Body of pancreas (tissue), 4 donors: ENCODE measurements around the gene DNAJC3. TPM values are rescaled to one million over a fixed set of nuclear protein-coding genes. Genes with fewer than 3 reads are reported as not detected.
A peak's percentile ranks its signal among the peaks of the same experiment; 100 is the strongest.
"Not testable (repeated sequence)": the region's sequence is repeated elsewhere in the genome, so short reads cannot be mapped to it uniquely, and the experiment has no call there.

Experiments
- ATAC-seq: fragments of 150-250 bp; one replicate; pipeline ENCODE4 v1.9.1; 2016
- DNase-seq, 4 donors: peaks; one replicate each; pipeline ENCODE4 v3.0.0-alpha.2; 2019
- H3K27ac ChIP-seq, 4 donors: fragments of 200-600 bp; sonication (generic); 1 replicate in 3 of 4; 2 replicates in 1 of 4; pipeline versions ENCODE4 v1.5.1 to v1.6.1; 2016 to 2019; ENCODE audit warnings: mild to moderate bottlenecking in 1 of 4, mixed read lengths in 1 of 4, moderate library complexity in 1 of 4
- H3K27me3 ChIP-seq, 2 donors: fragments of 200-600 bp; sonication (generic); one replicate each; pipeline ENCODE4 v1.6.0; 2016; ENCODE audit warnings: mild to moderate bottlenecking in 1 of 2
- H3K36me3 ChIP-seq, 2 donors: fragments of 200-600 bp; sonication (generic); replicated peaks in 1 of 2; 2 replicates each; pipeline ENCODE4 v1.5.1; 2016; ENCODE audit warnings: low read depth in 2 of 2; ENCODE audit not compliant: insufficient read depth in 1 of 2
- H3K4me1 ChIP-seq: fragments of 200-600 bp; sonication (generic); one replicate; pipeline ENCODE4 v1.6.0; 2016
- H3K4me3 ChIP-seq, 2 donors: fragments of 200-600 bp; sonication (generic); 1 replicate in 1 of 2; 2 replicates in 1 of 2; pipeline ENCODE4 v1.5.1; 2016 to 2019
- H3K9me3 ChIP-seq, 3 donors: fragments of 200-600 bp; sonication (generic); 1 replicate in 2 of 3; 2 replicates in 1 of 3; pipeline ENCODE4 v1.5.1; 2016
- POLR2A ChIP-seq, 3 donors: fragments of 450-650 bp; IDR thresholded peaks; one replicate each; pipeline ENCODE4 v1.6.1; 2016; ENCODE audit warnings: antibody characterized with exemption in 3 of 3, mild to moderate bottlenecking in 2 of 3
- WGBS, 2 donors: methylation state at CpG; one replicate each; pipeline ENCODE4 v1.1.5; 2017; 5-methylcytosine and 5-hydroxymethylcytosine counted together
- intact Hi-C: fragments of 100-400 bp; cut with DNase I; formaldehyde crosslinking; loops from one replicate; pipeline ENCODE4 v1.15.1; 2023
- total RNA-seq, 2 donors: library from RNA; depleted of rRNA; stranded (reverse); fragments of >200 nt; gene quantifications; one replicate each; pipeline ENCODE4 v1.1.0, GENCODE V29; 2016
- TF ChIP-seq, protein P1 (sequence below), 7 experiments: fragments of 450-650 bp in 4 of 7; fragments of 200-600 bp in 3 of 7; sonication (generic) in 3 of 7; IDR thresholded peaks; one replicate each; pipeline ENCODE4 v1.5.1; 2016 to 2019; ENCODE audit warnings: antibody characterized with exemption in 7 of 7

DNAJC3 gene
- total RNA-seq, 2 donors from 2014 or later, result 40.2 to 52.1 TPM

DNA sequence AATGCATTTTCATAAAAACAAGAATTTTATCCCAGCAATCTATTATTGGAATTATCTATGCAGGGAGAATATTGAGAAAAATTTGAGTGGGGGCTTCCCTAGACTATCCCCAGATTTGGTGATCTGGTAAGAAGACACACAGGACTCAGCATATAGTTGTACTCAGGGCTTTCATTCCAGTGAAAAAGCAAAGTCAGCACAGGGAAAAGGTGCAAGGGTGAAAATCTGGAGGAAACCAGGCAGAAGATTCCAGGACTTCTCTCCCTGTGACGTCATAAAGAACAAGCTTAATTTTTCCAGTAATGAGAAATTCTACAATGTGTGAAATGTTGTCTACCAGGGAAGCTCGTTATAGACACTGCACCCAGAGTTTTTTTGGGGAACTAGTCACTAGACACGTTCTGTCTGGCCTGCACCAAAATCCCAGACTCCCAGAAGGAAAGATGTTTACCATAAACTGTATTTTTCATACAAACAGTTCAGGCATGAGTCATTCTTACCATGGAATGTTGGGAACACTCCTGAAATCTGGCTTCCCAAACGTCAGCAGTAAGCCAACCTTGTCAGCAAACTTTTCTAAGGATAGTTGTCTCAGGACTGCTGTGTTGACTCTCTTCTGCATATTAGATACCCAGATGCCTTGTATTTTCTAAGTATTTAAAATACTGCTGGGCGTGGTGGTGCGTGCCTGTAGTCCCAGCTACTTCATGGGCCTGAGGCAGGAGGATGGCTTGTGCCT is 107.4 kb downstream of the DNAJC3 start:
- Histone ChIP-seq H3K36me3 (peaks cover 2 to 6% of the 10 kb centered on the region in 2 donors), H3K27ac (peak overlapping the region in 2 of 4 donors; percentile 20), H3K4me1 (peaks cover 40% of the 10 kb centered on the region), H3K9me3 (no peaks in the 10 kb centered on the region), H3K27me3 (no peaks in the 10 kb centered on the region), H3K4me3 (no peak overlapping the region)
- TF ChIP-seq, protein P1, sequence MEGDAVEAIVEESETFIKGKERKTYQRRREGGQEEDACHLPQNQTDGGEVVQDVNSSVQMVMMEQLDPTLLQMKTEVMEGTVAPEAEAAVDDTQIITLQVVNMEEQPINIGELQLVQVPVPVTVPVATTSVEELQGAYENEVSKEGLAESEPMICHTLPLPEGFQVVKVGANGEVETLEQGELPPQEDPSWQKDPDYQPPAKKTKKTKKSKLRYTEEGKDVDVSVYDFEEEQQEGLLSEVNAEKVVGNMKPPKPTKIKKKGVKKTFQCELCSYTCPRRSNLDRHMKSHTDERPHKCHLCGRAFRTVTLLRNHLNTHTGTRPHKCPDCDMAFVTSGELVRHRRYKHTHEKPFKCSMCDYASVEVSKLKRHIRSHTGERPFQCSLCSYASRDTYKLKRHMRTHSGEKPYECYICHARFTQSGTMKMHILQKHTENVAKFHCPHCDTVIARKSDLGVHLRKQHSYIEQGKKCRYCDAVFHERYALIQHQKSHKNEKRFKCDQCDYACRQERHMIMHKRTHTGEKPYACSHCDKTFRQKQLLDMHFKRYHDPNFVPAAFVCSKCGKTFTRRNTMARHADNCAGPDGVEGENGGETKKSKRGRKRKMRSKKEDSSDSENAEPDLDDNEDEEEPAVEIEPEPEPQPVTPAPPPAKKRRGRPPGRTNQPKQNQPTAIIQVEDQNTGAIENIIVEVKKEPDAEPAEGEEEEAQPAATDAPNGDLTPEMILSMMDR (IDR thresholded peaks at IDR 0.05), result no peak
- TF ChIP-seq POLR2A (IDR thresholded peaks at IDR 0.05), result no peak
- 66 to 73% methylated on average over 6 of the region's 6 CpGs for WGBS, 2 donors
- intact Hi-C loops, result no loop called here
- DNase-seq, result no peak
- ATAC-seq, result peak; percentile 34

DNA sequence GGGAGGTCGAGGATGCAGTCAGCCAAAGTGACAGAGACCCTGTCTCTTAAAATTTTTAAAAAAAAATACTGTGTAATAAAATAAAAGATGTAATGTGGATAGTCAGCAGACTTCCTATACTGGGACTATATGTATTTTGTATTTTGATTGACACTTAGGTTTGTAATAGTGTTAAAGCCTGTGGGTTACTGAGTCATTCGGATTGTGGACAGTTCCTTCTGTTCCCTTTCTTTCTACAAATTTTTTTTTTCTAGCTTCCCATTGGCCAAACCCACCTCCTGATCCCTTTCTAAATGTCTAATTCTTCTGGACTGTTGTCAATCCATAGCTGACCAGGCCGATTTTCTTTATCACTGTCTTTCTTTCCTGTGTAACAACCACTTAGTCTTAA is 108.0 kb downstream of the DNAJC3 start:
- H3K9me3 ChIP-seq, result no peaks in the 10 kb centered on the region
- peaks cover 2 to 6% of the 10 kb centered on the region in 2 donors for H3K36me3 ChIP-seq
- TF ChIP-seq, protein P1 (IDR thresholded peaks at IDR 0.05), result no peak
- TF ChIP-seq POLR2A (IDR thresholded peaks at IDR 0.05), result no peak
- no peaks in the 10 kb centered on the region for H3K27me3 ChIP-seq
- WGBS, 2 donors, result 68 to 76% methylated on average over 3 of the region's 3 CpGs
- no peak for ATAC-seq
- no peak overlapping the region for H3K4me3 ChIP-seq
- intact Hi-C loops, result no loop called here
- peaks cover 40% of the 10 kb centered on the region for H3K4me1 ChIP-seq
- peak overlapping the region in 2 of 4 donors; percentile 20 for H3K27ac ChIP-seq
- no peak for DNase-seq

DNA sequence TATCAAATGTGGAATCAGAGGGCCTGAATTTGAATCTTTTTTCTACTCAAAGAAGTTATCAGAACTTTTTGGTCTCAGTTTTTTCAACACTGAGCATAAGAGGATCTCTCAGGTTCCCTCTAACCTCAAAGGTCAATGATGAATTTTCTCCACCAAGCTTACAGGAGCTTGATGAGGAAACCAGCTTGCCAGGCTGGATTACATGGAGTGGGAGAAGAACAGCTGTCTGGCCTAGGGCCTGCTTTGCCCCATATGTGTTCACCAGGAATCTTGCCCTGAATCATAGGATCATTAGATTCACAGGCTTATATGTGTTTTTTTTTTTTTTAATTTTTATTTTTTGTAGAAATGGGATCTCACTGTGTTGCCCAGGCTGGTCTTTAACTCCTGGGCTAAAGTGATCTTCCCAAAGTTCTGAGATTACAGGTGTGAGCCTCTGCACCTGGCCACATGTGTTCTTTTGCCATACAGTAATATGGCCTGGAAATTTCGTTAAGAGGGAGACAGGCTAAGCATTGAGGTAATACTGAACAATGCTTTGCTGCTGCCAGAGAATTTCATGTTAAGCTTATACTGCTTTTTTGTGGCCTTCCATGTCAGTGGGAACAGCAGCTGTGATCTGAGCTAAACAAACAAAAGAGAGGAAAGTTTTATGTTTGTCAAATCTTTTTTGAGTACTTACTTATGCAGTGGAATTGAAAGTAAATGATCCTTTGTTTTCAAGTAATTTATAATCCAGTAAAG is 110.6 kb downstream of the DNAJC3 start:
- TF ChIP-seq, protein P1 (IDR thresholded peaks at IDR 0.05), result no peak
- TF ChIP-seq POLR2A (IDR thresholded peaks at IDR 0.05), result no peak
- peak overlapping the region; percentile 44 to 72 (median 48) for H3K27ac ChIP-seq
- no peaks in the 10 kb centered on the region for H3K27me3 ChIP-seq
- ATAC-seq (peak; percentile 55), DNase-seq (peak in 3 of 4 donors; percentile 31 to 52 (median 47))
- no peak overlapping the region for H3K4me3 ChIP-seq
- no peaks in the 10 kb centered on the region for H3K9me3 ChIP-seq
- peaks cover 6 to 11% of the 10 kb centered on the region in 2 donors for H3K36me3 ChIP-seq
- intact Hi-C loops, result no loop called here
- 0 to 38% methylated on average over 1 of the region's 1 CpG for WGBS, 2 donors
- H3K4me1 ChIP-seq, result peaks cover 40% of the 10 kb centered on the region

DNA sequence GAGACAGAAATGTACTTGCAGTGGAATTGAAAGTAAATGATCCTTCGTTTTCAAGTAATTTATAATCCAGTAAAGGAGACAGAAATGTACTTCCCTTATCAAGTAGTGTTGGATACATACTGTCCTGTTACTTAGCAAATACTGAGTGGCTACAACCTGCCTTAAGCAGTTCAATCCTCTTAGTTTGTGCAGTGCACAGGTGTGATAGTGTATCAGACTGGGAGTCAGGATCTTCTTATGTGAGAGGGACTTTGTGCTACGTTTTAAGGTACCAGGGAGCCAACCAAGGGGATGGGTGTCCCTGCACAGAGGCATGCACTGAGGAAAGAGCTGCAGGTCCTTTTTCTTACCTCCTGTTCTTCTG is 111.1 kb downstream of the DNAJC3 start:
- Histone ChIP-seq H3K4me1 (peaks cover 40% of the 10 kb centered on the region), H3K36me3 (peaks cover 6 to 11% of the 10 kb centered on the region in 2 donors), H3K27me3 (no peaks in the 10 kb centered on the region), H3K9me3 (no peaks in the 10 kb centered on the region), H3K27ac (peak overlapping the region; percentile 44 to 72 (median 48)), H3K4me3 (no peak overlapping the region)
- DNase-seq (no peak), ATAC-seq (peak; percentile 62)
- intact Hi-C loops, result no loop called here
- TF ChIP-seq, protein P1 (IDR thresholded peaks at IDR 0.05), result no peak
- TF ChIP-seq POLR2A (IDR thresholded peaks at IDR 0.05), result no peak
- WGBS, 2 donors, result 10 to 15% methylated on average over 2 of the region's 2 CpGs

DNA sequence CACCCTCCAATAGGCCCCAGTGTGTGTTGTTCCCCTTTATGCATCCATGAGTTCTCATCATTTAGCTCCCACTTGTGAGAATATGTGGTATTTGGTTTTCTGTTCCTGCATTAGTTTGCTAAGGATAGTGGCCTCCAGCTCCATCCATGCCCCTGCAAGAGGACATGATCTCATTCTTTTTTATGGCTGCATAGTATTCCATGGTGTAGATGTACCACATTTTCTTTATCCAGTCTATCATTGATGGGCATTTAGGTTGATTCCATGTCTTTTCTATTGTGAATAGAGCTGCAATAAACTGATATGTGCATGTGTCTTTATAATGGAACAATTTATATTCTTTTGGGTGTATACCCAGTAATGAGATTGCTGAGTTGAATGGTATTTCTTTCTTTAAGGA is 112.4 kb downstream of the DNAJC3 start:
- Histone ChIP-seq H3K4me1 (peaks cover 30% of the 10 kb centered on the region), H3K36me3 (peaks cover 8 to 11% of the 10 kb centered on the region in 2 donors)
- H3K27me3 ChIP-seq, ATAC-seq, H3K27ac ChIP-seq, intact Hi-C loops, H3K4me3 ChIP-seq, DNase-seq, H3K9me3 ChIP-seq: not testable (repeated sequence)
